ENCODE data around the gene PLEKHA4.
"Not testable (repeated sequence)": the region's sequence is repeated elsewhere in the genome, so short reads cannot be mapped to it uniquely, and the experiment has no call there.

PLEKHA4 gene

DNA sequence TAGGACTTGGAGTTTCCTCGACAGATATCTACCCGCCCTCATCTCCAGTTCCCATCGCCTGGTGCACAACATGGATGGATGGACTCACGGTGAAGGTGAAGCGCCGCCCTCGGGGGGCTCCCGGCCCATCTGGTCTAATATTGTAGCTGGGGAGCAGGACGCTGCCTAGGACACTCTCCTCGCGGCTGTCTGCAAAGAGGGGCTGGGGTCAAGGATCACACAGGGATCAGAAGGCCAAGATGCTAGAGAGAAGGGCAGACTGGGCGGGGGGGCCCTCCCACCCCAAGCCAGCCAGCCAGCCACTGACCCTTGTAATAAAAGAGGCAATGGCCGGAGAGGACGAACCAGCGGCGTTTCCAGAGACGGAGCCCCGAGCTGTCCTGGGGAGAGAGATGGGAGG, 7.1 kb downstream of the PLEKHA4 start:
- DNase-seq, result no peak

DNA sequence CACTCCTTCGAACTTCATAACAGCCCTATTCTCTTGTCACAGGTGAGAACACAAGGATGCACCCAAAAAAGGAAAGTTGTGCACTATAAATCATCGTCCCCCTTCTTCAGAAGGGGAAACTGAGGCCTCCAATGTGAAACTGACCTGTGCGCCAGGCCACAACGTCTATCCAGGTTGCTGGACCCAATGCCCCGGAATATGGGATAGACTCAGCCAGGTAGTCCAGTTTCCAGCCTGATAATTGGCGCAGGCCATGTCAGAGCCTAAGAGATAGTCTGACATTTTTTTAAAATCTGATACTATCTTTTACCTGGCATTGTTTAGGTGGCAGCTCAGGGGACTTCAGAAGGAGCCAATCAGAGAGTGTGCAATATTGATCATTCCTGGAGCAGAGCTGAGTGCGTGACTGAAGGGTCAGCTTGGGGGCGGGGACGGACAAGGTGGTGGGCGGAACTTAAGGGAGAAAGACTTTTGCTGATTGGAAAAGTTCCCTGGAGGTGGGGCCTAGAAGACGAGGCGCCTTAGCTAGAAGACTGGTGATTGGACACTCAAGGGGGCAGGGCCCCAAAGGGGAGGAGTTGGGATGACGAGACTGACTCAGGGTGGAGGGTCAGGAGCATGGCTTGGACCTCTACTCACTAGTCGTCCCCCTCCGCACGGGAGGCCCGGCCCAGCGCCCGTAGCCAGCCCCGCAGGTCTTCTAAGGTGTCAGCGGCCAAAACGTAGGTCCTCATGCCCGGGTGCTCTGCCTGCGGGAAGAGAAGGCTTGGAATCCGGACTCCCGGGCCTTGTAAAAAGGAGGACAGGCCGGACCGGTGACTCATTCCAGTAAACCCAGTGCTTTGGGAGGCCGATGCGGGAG, 8.5 kb downstream of the PLEKHA4 start:
- peak; percentile 75 for DNase-seq

DNA sequence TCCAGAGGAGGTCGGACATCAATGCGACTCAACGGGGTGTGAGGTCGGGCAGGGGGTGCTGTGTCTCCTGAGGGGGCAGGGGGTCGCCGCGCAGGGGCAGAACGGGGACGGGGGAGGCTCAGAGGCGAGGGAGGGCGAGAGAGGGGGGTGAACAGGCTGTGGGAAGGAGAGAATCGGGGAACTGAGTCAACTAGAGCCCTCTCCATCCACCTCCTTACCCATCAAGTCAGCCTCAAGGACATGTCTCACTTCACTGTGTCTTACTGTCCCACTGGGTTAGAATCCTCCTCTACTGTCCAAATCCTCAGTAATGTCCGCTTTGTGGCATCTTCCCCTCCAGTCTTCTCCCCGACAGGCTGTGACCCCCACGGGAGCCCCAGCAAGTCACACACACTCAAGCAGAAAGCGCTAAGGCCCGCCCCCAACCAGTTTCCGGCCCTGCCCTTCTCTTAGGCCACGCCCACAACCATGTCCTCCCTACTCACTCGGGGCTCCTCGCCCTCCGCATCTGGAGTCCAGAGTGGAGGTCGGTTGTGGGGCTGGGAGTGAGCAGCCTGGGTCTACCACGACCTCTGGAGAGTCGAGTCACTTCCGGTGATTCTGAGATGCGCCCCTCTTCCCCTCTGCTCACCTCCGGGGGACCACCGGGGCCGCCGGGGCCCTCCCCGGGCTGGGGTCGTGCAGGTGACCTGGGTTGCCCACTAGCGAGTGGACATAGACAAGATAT, 9.3 kb downstream of the PLEKHA4 start:
- peak; percentile 92 for DNase-seq

DNA sequence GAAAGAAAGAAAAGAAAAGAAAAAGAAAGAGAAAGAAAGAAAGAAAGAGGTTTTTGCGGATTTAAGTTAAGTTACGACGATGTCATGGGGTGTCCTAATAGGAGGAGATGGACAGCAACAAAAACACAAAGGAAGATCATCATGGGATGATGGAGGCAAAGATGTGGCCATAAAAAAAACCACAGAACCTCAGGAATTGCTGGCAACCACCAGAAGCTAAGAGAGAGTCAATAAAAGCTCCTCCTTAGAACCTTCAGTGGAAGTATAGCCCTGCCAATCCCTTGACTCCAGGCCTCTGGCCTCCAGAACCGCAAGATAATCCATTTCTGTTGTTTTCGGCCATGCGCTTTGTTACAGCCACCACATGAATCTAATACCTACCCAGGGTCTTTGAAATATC, 11.5 kb downstream of the PLEKHA4 start:
- DNase-seq, result no peak

DNA sequence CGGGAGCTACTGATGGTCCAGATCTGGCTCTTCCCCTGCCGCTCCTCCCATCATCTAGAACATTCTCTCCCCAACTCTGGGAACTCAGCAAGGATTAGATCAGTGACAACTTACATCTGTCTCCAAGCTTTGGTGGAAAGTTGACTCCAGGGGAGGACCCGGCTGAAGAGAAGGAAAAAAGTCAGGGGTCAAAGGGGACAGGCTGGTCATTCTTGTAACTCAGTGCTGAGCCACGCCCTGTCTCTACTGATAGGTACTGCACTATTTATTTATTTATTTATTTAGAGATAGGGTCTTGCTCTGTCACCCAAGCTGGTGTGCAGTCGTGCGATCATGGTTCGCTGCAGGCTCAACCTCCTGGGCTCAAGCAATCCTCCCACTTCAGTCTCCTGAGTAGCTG, 14.3 kb downstream of the PLEKHA4 start:
- no peak for DNase-seq

DNA sequence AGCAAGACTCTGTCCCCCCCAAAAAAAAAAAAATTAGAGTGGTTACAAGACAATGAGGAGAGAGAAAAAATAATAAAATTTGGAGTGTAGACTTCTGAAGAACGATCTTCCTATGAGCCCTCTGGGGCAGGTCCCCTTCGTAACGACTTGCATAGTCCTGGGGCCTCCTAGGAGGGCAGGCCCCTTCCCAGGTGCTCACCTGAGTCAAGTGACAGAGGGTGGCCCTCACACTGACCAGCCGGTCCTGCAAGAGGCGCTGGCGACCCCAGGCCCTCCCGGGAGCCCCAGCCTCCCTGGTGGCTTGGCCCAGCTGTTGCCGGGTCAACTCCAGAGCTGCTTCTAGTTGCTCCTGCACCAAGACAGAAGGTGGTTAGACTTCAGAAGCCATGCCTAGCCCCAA, 14.9 kb downstream of the PLEKHA4 start:
- no peak for DNase-seq

DNA sequence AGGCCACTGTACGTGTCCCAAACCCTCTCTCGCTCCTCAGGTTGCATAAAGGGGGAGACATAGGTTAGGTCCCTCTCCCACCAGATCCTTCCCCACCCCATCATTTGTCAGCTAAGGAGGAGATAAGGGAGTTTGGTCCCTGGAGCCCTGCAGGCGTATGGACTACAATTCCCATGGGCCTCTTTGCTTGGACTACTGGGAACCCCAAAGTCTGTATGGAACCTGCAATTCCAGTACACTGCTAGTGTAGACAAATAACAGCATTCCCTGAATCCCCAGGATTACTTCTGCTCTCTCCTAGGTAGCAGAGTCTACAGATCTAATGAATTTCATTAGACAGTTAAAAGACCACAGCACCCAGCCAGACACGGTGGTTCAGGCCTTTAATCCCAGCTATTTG, 16.1 kb downstream of the PLEKHA4 start:
- DNase-seq, result peak; percentile 24

DNA sequence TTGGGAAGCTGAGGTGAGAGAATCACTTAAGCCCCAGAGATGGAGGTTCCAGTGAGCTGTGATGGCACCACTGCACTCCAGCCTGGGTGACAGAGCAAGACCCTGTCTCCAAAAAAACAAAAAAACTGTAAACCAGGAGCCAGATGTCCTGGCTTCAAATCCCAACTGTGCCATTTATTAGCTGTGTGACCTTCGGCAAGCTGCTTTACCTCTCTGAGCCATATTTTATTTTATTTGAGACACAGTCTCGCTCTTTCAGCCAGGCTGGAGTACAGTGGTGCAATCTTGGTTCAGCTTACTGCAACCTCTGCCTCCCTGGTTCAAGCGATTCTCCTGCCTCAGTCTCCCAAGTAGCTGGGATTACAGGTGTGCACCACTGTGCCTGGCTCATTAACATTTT, 21.8 kb downstream of the PLEKHA4 start:
- DNase-seq, result not testable (repeated sequence)

DNA sequence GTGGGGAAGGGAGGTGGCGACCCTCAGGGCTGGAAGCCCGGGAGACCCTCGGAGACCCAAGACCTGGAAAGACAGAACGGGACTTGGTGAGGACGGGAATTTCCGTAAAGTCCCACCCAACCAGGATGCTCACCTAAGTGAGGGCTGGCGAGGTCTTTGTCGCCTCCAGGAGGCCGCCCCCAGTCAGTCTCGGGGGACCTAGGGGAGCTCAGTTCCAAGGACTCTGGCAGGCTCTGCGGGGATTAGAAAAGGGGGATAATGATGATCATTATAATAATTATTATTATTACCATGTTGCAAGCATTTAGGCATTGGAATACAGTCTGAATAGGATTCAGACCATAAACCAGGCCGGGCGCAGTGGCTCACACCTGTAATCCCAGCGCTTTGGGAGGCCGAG, 23.0 kb downstream of the PLEKHA4 start:
- DNase-seq, result no peak

DNA sequence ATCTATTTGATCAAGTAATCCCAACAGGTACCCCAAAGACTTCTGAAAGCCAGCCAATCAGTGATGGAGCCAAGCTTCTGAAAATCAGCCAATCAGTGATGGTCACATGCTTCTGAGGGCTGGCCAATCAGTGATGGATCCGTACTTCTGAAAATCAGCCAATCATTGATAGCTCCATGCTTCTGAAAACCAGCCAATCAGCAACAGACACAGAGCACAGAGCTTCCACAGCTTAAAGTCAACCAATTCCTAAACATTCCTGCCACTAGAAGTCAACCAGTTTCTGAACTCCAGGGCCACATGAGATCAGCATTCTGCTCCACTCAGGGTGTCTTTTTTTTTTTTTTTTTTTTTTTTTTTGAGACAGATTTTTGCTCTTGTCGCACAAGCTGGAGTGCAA, 23.9 kb downstream of the PLEKHA4 start:
- DNase-seq, result peak; percentile 43

DNA sequence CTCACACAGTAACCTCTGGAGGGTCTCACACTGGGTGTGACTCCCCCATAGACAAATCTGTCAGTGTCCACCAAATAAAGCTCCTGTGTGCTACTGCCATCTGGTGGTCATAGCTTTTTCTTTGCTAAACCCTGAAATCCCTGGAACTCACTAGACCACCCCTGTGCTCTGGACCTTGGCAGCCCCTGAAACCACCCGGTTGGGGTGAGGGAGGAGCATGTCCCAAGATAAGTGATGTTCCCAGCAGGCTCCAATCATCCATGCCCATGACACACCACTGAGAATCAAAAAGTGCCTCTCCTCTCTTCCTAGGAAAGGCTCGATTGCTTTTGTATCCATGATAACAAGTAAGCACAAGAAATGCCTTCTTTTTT, 25.6 kb downstream of the PLEKHA4 start:
- DNase-seq, result peak; percentile 86

DNA sequence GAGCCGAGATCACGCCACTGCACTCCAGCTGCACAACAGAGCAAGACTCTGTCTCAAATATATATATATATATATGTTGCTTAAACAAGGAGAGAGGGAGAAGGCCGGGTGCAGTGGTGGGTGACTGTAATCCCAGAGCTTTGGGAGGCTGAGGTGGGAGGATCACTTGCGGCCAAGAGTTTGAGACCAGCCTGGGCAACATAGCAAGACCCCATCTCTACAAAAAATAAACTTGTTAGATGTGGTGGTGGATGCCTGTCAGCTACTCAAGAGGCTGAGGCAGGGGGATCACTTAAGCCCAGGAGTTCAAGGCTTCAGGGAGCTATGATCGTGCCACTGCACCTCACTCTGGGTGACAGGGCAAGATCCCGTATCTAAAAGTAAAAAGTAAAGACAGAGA, 26.8 kb downstream of the PLEKHA4 start:
- DNase-seq, result no peak

DNA sequence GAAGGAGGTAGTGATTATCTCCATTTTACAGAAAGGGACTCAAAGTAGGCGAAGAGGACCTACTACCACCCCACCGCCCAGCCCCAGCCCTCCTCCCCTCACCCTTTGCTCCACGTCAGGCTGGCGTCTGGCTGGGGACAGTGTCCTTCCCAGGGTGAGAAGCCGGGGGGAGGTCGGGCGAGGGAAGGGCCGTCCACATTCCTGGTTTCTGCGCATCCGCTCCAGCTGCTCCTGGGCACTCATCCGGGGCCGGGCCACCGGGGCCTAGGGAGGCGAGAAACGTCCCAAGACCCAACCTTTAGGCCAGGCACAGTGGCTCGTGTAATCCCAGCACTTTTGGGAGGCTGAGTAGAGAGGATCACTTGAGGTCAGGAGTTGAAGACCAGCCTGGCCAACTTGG, 27.4 kb downstream of the PLEKHA4 start:
- DNase-seq, result no peak

DNA sequence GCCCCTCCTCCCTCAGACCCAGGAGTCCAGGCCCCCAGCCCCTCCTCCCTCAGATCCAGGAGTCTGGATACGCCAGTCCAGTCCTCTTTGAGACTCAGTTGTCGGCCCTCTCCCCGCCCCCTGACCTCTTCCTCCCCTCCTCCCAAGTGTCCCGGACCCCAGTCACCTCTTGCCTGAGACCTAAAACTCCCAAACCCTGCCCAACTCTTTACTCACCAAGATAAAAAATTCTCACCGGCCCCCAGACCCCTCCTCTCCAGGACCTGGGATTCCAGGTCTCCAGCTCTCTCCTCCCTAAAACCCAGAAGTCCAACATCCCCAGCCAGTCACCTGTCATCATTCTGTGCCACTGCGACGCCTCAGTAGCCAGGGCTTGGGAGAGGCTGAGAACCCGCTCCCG, 30.7 kb downstream of the PLEKHA4 start:
- no peak for DNase-seq

DNA sequence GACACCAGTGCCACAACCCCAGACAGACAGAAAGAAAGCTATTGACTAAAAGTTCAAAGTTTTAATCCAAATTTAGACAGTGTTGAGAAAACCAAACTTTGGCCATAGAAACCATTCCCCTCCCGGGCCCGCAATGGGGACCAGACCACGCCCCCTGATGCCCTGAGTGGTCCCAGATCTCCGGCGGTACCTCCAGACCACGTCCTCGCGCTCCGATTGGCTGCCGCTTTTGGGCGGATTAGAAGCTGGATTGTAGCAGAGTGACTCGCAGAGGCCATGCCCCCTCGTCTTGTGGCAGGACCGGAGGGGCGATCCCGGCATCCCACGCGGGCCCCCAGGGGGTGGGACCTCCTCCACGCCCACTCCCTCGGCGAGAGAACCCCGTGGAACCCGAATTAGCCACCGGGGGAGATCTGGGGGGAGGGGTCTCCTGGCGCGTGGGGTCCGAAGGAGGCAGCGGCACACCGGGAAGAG, 31.3 kb downstream of the PLEKHA4 start:
- peak; percentile 96 for DNase-seq

DNA sequence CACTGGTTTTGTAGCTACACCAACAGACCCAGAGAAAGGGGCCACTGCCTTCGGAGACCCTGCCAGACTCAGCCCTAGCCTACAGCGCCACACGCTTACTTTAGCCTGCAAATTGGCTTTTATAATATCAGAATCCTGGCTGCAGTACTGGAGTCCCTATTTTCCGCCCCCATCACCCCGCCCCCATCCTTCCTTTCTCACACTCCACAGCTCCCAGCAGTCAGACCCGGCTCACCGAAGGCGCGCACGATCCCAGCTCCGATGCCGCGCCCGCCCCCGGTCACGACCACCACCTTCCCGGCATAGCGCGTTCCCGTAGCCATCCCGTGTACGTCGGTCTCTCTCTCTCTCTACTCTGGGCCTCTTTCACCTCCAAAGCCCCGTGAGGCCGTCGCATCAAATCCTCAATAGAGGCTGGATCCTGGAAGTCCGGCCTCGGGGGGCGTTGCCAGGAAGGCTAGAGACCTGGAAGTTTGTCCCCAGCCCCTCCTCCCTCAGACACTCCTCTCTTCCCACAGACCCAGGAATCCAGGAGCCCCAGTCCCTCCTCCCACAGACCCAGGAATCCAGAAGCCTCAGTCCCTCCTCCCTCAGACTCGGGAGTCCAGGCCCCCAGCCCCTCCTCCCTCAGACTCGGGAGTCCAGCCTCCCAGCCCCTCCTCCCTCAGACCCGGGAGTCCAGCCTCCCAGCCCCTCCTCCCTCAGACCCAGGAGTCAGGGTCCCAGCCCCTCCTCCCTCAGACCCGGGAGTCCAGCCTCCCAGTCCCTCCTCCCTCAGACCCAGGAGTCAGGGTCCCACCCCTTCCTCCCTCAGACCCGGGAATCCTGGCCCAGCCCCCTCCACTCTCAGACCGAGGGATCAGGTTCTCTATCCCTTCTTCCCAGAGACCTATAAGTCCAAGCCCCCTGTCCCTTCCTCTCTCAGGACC, 32.1 kb downstream of the PLEKHA4 start, which contains the start of gene HSD17B14:
TSS of gene HSD17B14 (minus strand) at position 403 of the 929 bp plus-strand sequence. CDS start at position 323, 80 bp downstream.
- no peak for DNase-seq

DNA sequence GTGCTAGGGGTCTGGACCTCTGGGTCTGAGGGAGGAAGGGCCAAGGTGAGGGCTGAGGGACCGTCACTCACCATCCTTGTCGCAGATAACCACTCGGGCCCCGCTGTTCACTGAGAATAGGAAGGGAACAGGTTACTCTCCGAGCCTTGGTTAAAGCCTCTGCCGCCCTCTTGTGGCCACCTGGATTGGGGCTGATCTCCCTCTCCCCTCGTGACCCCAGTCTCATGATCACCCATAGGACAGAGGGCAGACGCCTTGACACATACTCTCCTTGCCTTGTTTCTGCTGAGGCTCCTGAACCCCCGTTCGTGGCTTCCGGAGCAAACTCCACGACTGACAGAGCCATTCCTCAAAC, 32.7 kb downstream of the PLEKHA4 start:
- DNase-seq, result peak; percentile 98

DNA sequence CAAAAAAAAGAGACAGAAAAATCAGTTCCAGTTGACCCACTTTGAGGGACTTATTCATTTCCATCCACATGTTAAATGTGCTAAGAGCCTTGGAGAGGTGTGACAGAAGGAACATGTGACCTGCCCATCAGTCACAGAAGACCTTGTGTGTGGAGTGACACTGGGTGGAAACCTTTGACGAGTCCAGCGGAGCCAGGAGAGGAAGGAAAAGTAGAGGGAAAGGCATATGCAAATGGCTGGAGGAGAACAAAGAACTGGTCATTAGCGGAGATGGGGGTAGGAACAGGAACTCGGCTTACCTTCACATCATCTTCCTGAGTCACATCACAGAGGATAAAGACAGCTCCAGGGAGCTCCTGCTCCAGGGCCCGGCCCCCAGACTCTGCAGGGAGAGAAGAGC, 34.4 kb downstream of the PLEKHA4 start:
- peak; percentile 20 for DNase-seq

DNA sequence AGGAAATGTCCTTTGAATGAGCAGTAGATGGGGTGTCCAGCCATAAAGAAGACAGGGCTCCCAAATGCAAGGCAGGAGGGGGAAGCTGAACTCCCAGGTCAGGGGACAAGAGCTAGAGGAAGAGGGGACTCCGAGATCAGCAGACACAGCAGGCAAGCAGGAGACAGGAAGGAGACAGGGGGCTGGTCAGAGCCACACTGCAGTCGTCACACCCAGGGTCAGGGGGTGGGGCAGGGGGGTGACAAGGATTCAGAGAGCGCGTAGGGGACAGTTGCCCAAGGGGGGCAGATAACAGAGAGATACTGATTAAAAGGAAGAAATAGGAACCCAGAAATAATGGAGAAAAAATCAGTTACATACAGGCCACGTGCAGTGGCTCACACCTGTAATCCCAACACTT, 35.4 kb downstream of the PLEKHA4 start:
- no peak for DNase-seq

DNA sequence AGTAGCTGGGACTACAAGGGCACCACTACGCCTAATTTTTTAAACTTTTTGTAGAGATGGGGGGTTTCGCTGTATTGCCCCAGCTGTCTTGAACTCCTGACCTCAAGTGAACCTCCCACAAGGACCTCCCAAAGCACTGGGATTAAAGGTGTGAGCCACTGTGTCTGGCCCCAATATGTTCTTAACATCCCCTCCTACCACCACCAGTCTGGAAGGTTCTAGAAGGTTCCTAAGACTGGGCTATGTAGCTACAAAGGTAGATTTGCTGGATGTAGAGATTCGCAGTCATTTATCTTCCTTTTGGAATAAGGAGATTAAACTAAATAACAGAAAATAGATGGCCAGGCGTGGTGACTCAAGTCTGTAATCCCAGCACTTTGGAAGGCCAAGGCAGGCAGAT, 37.5 kb downstream of the PLEKHA4 start:
- no peak for DNase-seq

DNA sequence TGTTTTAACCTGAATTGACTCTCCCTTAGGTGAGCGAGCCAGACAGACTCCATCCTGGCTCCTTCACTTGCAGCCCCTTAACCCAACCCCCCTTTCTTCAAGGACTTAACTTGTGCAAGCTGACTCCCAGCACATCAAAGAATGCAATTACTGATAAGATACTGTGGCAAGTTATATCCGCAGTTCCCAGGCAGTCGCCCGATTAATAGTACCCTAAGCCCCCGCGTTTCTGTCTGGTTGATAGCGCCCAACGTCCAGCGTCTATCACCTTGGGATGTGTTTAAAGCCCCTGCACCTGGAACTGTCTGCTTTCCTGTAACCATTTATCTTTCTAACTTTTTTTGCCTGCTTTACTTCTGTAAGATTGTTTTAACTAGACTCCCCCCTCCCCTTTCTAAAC, 38.3 kb downstream of the PLEKHA4 start:
- DNase-seq, result peak; percentile 19

DNA sequence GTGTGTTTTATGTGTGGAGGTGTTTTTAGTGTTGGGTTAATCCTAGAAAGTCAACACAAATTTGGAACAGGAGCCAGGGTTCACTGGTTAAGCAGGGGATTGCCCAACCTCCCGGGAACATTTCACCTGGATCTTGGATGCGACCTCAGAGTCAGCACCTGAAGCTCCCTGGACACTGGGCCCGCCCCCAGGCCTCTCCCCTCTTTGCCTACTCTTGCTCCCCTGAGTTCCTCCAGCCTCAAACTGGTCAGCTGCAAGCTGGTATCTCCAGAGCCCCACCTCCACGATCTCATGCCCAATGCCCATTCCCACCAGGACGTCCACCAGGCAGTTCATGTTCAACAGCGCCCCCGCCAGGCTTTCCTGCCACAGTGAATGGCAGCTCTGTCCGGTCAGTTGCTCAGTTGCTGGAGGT, 41.8 kb downstream of the PLEKHA4 start:
- DNase-seq, result peak; percentile 23

DNA sequence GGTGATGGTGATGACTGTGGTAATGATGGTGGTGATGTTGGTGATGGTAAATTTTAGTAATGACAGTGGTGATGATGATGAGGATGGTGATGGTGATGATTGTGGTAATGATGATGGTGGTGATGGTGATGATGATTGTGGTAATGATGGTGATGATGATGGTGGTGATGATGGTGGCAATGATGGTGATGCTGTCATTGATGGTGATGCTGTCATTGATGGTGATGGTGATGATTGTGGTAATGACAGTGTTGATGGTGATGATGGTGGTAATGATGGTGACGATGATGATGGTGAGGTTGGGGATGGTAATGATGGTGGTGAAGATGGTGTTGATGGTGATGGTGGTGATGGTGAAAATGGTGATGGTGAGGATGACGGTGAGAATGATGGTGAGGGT, 45.9 kb downstream of the PLEKHA4 start:
- no peak for DNase-seq
